Fibroblast of lung (primary cell): Measurements from ENCODE around the gene ADNP. TPM values are rescaled to one million over a fixed set of nuclear protein-coding genes. Genes with fewer than 3 reads are reported as not detected.

Source experiments
- DNase-seq, 2 donors: peaks; one replicate each; pipeline versions ENCODE4 v3.0.0 to v3.0.0-alpha.2; 2010; ENCODE audit warnings: low read depth in 2 of 2
- H2AFZ ChIP-seq: 2 replicates; pipeline ENCODE4 v1.5.1; 2012; ENCODE audit warnings: low read length, control low read depth, inconsistent platforms
- H3K27ac ChIP-seq: 2 replicates; pipeline ENCODE4 v1.5.1; 2011; ENCODE audit warnings: low read length, control low read depth; ENCODE audit not compliant: insufficient read depth
- H3K27me3 ChIP-seq: 2 replicates; pipeline ENCODE4 v1.5.1; 2011; ENCODE audit warnings: mild to moderate bottlenecking, low read length; ENCODE audit not compliant: control insufficient read depth, insufficient read depth
- H3K36me3 ChIP-seq: 2 replicates; pipeline ENCODE4 v1.5.1; 2011; ENCODE audit warnings: low read length; ENCODE audit not compliant: control insufficient read depth, insufficient read depth
- H3K4me1 ChIP-seq: 2 replicates; pipeline ENCODE4 v1.5.1; 2011; ENCODE audit warnings: low read length; ENCODE audit not compliant: control insufficient read depth, insufficient read depth; ENCODE audit errors: extremely low read depth
- H3K4me2 ChIP-seq: 2 replicates; pipeline ENCODE4 v1.5.1; 2011; ENCODE audit warnings: low read length, control low read depth; ENCODE audit not compliant: insufficient read depth; ENCODE audit errors: extremely low read depth
- H3K4me3 ChIP-seq, 4 experiments: fragments of 200-600 bp in 1 of 4; sonication (generic) in 1 of 4; replicated peaks in 1 of 4; 2 replicates each; pipeline ENCODE4 v1.5.1; 2011 to 2016; ENCODE audit warnings: low read length in 4 of 4, low read depth in 3 of 4, mild to moderate bottlenecking in 3 of 4, control low read depth in 2 of 4, inconsistent platforms in 1 of 4, mixed read lengths in 1 of 4; ENCODE audit not compliant: insufficient read depth in 1 of 4; ENCODE audit errors: control extremely low read depth in 1 of 4
- H3K79me2 ChIP-seq: 2 replicates; pipeline ENCODE4 v1.5.1; 2012; ENCODE audit warnings: mild to moderate bottlenecking, low read length, inconsistent platforms; ENCODE audit not compliant: control insufficient read depth, insufficient read depth
- H3K9ac ChIP-seq: 2 replicates; pipeline ENCODE4 v1.5.1; 2011; ENCODE audit warnings: mild to moderate bottlenecking, low read length, control low read depth; ENCODE audit not compliant: insufficient read depth
- H3K9me3 ChIP-seq: 2 replicates; pipeline ENCODE4 v1.5.1; 2012; ENCODE audit warnings: low read depth, low read length; ENCODE audit not compliant: control insufficient read depth, insufficient read depth
- H4K20me1 ChIP-seq: 2 replicates; pipeline ENCODE4 v1.5.1; 2011; ENCODE audit warnings: low read length; ENCODE audit not compliant: control insufficient read depth, insufficient read depth; ENCODE audit errors: extremely low read depth
- CTCF ChIP-seq, 2 donors: IDR thresholded peaks in 1 of 2; conservative IDR thresholded peaks in 1 of 2; 1 replicate in 1 of 2; 2 replicates in 1 of 2; pipeline ENCODE4 v1.5.1; 2011 to 2012; ENCODE audit warnings: low read length in 2 of 2, control low read depth in 1 of 2, inconsistent platforms in 1 of 2, low read depth in 1 of 2, mild to moderate bottlenecking in 1 of 2
- EZH2 ChIP-seq: IDR thresholded peaks from 2 replicates; pipeline ENCODE4 v1.5.1; 2012; ENCODE audit warnings: low read length, control low read depth, mild to moderate bottlenecking; ENCODE audit errors: missing control alignments
- polyA plus RNA-seq, 2 donors: library from polyadenylated mRNA; depleted of rRNA in 1 of 2; stranded (reverse) in 1 of 2; unstranded in 1 of 2; fragments of >200 nt; gene quantifications; 2 replicates each; pipeline ENCODE4 v1.2.1, GENCODE V29; 2011 to 2012; ENCODE audit warnings: missing spikeins in 1 of 2
- total RNA-seq: library from RNA; depleted of rRNA; stranded (reverse); fragments of >200 nt; gene quantifications from 2 replicates; pipeline ENCODE4 v1.2.1, GENCODE V29; 2014

Gene ADNP
- total and polyA plus RNA-seq, 2 donors (not counting 1 experiment from before 2014, with no cell fraction given) = 25.7 to 40.0 TPM

GRCh38 chr20:50886184-50886790, 45.0 kb downstream of the ADNP start:
- DNase-seq = no peak
- H3K9ac ChIP-seq = no peak overlapping the region
- H3K4me2 ChIP-seq = no peak overlapping the region
- H4K20me1 ChIP-seq = no peaks in the 10 kb centered on the region
- peaks cover 2% of the 10 kb centered on the region for H3K36me3 ChIP-seq
- no peaks in the 10 kb centered on the region for H3K4me1 ChIP-seq
- H3K79me2 ChIP-seq = peaks cover under 1% of the 10 kb centered on the region
- no peak overlapping the region for H3K27ac ChIP-seq
- no peaks in the 10 kb centered on the region for H3K9me3 ChIP-seq
- H2AFZ ChIP-seq = no peak overlapping the region
- TF ChIP-seq EZH2 = no peak
- TF ChIP-seq CTCF (conservative IDR thresholded peaks at IDR 0.05 in 1 of 2, IDR thresholded peaks at IDR 0.05 in 1 of 2; ENCODE audit: low read depth in 1 of 2, low read length in 2 of 2) = no peak
- H3K27me3 ChIP-seq = no peaks in the 10 kb centered on the region
- H3K4me3 ChIP-seq = no peak overlapping the region

GRCh38 chr20:50885781-50886180, 45.5 kb downstream of the ADNP start:
- H2AFZ ChIP-seq = no peak overlapping the region
- H3K9me3 ChIP-seq = no peaks in the 10 kb centered on the region
- no peaks in the 10 kb centered on the region for H3K4me1 ChIP-seq
- no peaks in the 10 kb centered on the region for H3K27me3 ChIP-seq
- no peaks in the 10 kb centered on the region for H3K79me2 ChIP-seq
- H3K36me3 ChIP-seq = peaks cover 2% of the 10 kb centered on the region
- no peak for DNase-seq
- no peak overlapping the region for H3K9ac ChIP-seq
- H3K4me3 ChIP-seq = no peak overlapping the region
- TF ChIP-seq CTCF (conservative IDR thresholded peaks at IDR 0.05 in 1 of 2, IDR thresholded peaks at IDR 0.05 in 1 of 2; ENCODE audit: low read depth in 1 of 2, low read length in 2 of 2) (no peak), EZH2 (no peak)
- no peak overlapping the region for H3K27ac ChIP-seq
- H3K4me2 ChIP-seq = no peak overlapping the region
- H4K20me1 ChIP-seq = no peaks in the 10 kb centered on the region

GRCh38 chr20:50885068-50885467, 46.2 kb downstream of the ADNP start:
- TF ChIP-seq CTCF (conservative IDR thresholded peaks at IDR 0.05 in 1 of 2, IDR thresholded peaks at IDR 0.05 in 1 of 2; ENCODE audit: low read depth in 1 of 2, low read length in 2 of 2) = no peak
- TF ChIP-seq EZH2 = no peak
- DNase-seq = no peak
- Histone ChIP-seq H3K27me3 (no peaks in the 10 kb centered on the region), H3K27ac (no peak overlapping the region), H3K36me3 (peaks cover 2% of the 10 kb centered on the region), H3K4me2 (no peak overlapping the region), H4K20me1 (no peaks in the 10 kb centered on the region), H3K79me2 (no peaks in the 10 kb centered on the region), H3K4me1 (no peaks in the 10 kb centered on the region), H3K4me3 (no peak overlapping the region), H2AFZ (no peak overlapping the region), H3K9me3 (no peaks in the 10 kb centered on the region), H3K9ac (no peak overlapping the region)
